Tibial nerve (tissue), 4 donors: ENCODE measurements around the gene EFCAB8. TPM values are rescaled to one million over a fixed set of nuclear protein-coding genes. Genes with fewer than 3 reads are reported as not detected.

Source experiments
- DNase-seq, 2 donors: peaks; one replicate each; pipeline ENCODE4 v3.0.0-alpha.2; 2019; ENCODE audit warnings: low spot score in 2 of 2
- H3K27ac ChIP-seq, 4 donors: fragments of 200-600 bp; sonication (generic) in 3 of 4; one replicate each; pipeline ENCODE4 v1.5.1; 2017 to 2019; ENCODE audit warnings: mild to moderate bottlenecking in 1 of 4
- H3K27me3 ChIP-seq, 2 donors: fragments of 200-600 bp; sonication (generic) in 1 of 2; one replicate each; pipeline versions ENCODE4 v1.5.1 to v1.6.0; 2017 to 2019
- H3K36me3 ChIP-seq, 3 donors: fragments of 200-600 bp; sonication (generic); one replicate each; pipeline ENCODE4 v1.5.1; 2018 to 2019
- H3K4me1 ChIP-seq, 4 donors: fragments of 200-600 bp; sonication (generic) in 3 of 4; one replicate each; pipeline ENCODE4 v1.5.1; 2017 to 2019
- H3K4me3 ChIP-seq, 4 donors: fragments of 200-600 bp; sonication (generic) in 3 of 4; one replicate each; pipeline ENCODE4 v1.5.1; 2017 to 2019; ENCODE audit warnings: mild to moderate bottlenecking in 1 of 4, moderate library complexity in 1 of 4
- H3K9me3 ChIP-seq, 4 donors: fragments of 200-600 bp; sonication (generic) in 3 of 4; one replicate each; pipeline ENCODE4 v1.5.1; 2017 to 2019
- EP300 ChIP-seq, 2 donors: sonication (generic); formaldehyde crosslinking; IDR thresholded peaks; one replicate each; pipeline ENCODE4 v1.6.1; 2017; ENCODE audit warnings: antibody characterized with exemption in 2 of 2, mild to moderate bottlenecking in 1 of 2
- POLR2A ChIP-seq, 2 donors: fragments of 450-650 bp; IDR thresholded peaks; one replicate each; pipeline ENCODE4 v1.6.1; 2017; ENCODE audit warnings: antibody characterized with exemption in 2 of 2, mild to moderate bottlenecking in 2 of 2, moderate library complexity in 2 of 2
- WGBS, 2 donors: methylation state at CpG; one replicate each; pipeline ENCODE4 v1.1.5; 2018; 5-methylcytosine and 5-hydroxymethylcytosine counted together
- total RNA-seq, 4 donors: library from RNA; depleted of rRNA; stranded (reverse); fragments of >200 nt; gene quantifications; one replicate each; pipeline ENCODE4 v1.1.0, GENCODE V29; 2016
- TF ChIP-seq, protein P1 (sequence below), 5 experiments: fragments of 200-600 bp in 3 of 5; fragments of 450-650 bp in 2 of 5; sonication (generic) in 3 of 5; IDR thresholded peaks; one replicate each; pipeline ENCODE4 v1.5.1; 2016 to 2019; ENCODE audit warnings: antibody characterized with exemption in 5 of 5, mild to moderate bottlenecking in 3 of 5, moderate library complexity in 2 of 5

The EFCAB8 gene
- total RNA-seq, 4 donors from 2014 or later, result 0.30 to 0.87 TPM; not detected in 2

DNA sequence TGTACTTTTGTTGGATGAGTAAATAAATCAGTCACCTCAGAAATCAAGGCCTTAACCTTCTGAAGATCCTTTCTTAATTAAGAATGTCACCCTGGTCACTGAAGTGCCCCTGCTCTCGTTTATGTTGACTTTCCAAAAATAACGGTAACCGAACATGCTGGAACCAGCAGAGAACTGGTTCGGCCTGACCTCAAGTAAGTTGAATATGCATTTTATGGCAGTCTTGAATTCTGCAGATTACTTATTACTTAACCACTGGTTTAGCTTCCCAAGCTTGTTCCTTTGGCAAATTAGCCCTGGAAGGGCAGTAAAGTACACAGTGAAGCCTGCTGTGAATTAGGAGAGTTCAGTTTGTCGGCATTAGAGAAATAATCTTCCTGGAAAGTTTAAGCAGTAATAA lies 26.7 kb upstream of the EFCAB8 start:
- Histone ChIP-seq H3K27ac (peak overlapping the region in 1 of 4 donors; percentile 30), H3K4me3 (no peak overlapping the region), H3K27me3 (no peaks in the 10 kb centered on the region), H3K4me1 (peaks cover 0 to 42% (median 17%) of the 10 kb centered on the region in 4 donors), H3K9me3 (no peaks in the 10 kb centered on the region), H3K36me3 (peaks cover 0 to 64% (median 0%) of the 10 kb centered on the region in 3 donors)
- DNase-seq, result no peak
- TF ChIP-seq POLR2A (IDR thresholded peaks at IDR 0.05), result no peak
- no peak for TF ChIP-seq EP300 (IDR thresholded peaks at IDR 0.05)
- TF ChIP-seq, protein P1, sequence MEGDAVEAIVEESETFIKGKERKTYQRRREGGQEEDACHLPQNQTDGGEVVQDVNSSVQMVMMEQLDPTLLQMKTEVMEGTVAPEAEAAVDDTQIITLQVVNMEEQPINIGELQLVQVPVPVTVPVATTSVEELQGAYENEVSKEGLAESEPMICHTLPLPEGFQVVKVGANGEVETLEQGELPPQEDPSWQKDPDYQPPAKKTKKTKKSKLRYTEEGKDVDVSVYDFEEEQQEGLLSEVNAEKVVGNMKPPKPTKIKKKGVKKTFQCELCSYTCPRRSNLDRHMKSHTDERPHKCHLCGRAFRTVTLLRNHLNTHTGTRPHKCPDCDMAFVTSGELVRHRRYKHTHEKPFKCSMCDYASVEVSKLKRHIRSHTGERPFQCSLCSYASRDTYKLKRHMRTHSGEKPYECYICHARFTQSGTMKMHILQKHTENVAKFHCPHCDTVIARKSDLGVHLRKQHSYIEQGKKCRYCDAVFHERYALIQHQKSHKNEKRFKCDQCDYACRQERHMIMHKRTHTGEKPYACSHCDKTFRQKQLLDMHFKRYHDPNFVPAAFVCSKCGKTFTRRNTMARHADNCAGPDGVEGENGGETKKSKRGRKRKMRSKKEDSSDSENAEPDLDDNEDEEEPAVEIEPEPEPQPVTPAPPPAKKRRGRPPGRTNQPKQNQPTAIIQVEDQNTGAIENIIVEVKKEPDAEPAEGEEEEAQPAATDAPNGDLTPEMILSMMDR (IDR thresholded peaks at IDR 0.05), result no peak
- 66 to 71% methylated on average over 5 of the region's 5 CpGs for WGBS, 2 donors

DNA sequence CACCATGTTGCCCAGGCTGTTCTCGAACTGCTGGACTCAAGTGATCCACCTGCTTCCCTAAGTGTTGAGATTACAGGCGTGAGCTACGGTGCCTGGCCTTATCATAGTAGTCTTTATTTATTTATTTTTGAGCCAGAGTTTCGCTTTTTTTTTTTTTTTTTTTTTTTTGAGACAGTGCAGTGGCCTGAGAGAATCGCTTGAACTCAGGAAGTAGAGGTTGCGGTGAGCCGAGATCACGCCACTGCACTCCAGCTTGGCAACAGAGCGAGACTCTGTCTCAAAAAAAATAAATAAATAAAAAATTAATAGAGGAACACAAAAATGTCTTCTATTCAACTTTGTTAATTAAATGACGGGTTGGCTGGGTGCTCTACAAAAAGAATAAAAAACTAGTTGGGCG lies 26.1 kb upstream of the EFCAB8 start:
- 71 to 76% methylated on average over 11 of the region's 11 CpGs for WGBS, 2 donors

DNA sequence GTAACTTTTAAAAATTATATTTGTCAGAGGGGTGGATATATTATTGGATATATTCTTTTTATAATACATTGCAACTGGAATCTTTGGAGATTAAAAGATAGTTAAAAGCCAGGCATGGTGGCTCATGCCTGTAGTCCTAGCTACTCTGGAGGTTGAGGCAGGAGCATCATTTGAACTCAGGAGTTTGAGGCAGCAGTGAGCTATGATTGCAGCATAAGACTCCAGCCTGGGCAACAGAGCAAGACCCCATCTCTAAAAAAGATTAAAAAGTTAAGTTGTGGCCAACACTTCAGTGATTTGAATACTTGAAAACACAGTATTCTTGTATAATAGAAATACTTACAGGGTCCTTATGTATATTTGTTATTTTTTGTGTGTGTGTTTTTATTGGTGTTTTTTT lies 23.8 kb upstream of the EFCAB8 start:
- DNase-seq, result no peak
- peaks cover 0 to 67% (median 12%) of the 10 kb centered on the region in 3 donors for H3K36me3 ChIP-seq
- H3K9me3 ChIP-seq, result no peaks in the 10 kb centered on the region
- no peaks in the 10 kb centered on the region for H3K27me3 ChIP-seq
- H3K4me1 ChIP-seq, result peaks cover 0 to 15% (median 2%) of the 10 kb centered on the region in 4 donors
- H3K27ac ChIP-seq, result no peak overlapping the region
- TF ChIP-seq, protein P1 (IDR thresholded peaks at IDR 0.05), result no peak
- TF ChIP-seq POLR2A (IDR thresholded peaks at IDR 0.05) (no peak), EP300 (IDR thresholded peaks at IDR 0.05) (no peak)
- no peak overlapping the region for H3K4me3 ChIP-seq

More for the DNA sequence above, 26.1 kb upstream of the EFCAB8 start:
- H3K27ac ChIP-seq, result peak overlapping the region in 1 of 4 donors; percentile 30
- H3K27me3 ChIP-seq, result no peaks in the 10 kb centered on the region
- DNase-seq, result no peak
- peaks cover 0 to 64% (median 0%) of the 10 kb centered on the region in 3 donors for H3K36me3 ChIP-seq
- no peaks in the 10 kb centered on the region for H3K9me3 ChIP-seq
- H3K4me1 ChIP-seq, result peaks cover 0 to 38% (median 17%) of the 10 kb centered on the region in 4 donors
- no peak for TF ChIP-seq EP300 (IDR thresholded peaks at IDR 0.05)
- TF ChIP-seq POLR2A (IDR thresholded peaks at IDR 0.05), result no peak
- TF ChIP-seq, protein P1 (IDR thresholded peaks at IDR 0.05), result no peak
- H3K4me3 ChIP-seq, result no peak overlapping the region

DNA sequence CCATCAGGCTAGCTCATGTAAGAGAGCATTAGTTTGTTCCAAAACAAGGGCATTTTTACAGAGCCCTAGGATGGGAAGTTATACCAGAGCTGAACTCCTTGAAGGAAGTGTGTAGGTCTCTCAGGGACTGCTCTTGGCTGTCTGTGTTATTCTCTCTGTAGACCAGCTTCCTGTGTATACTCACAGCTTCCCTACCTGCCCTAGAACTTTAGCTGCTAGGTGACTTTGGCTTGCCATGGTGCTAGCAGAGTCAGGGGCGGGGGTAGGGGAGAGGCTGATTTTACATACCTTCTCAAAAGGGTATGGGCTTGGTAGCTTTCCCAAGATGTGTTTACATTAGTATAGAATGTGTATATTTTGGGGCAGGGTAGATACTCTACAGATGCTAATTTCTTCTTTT lies 21.6 kb upstream of the EFCAB8 start:
- Histone ChIP-seq H3K27me3 (no peaks in the 10 kb centered on the region), H3K4me3 (no peak overlapping the region), H3K36me3 (peaks cover 0 to 76% (median 20%) of the 10 kb centered on the region in 3 donors), H3K27ac (no peak overlapping the region), H3K4me1 (peaks cover 0 to 7% (median 0%) of the 10 kb centered on the region in 4 donors), H3K9me3 (no peaks in the 10 kb centered on the region)
- 41 to 67% methylated on average over 1 of the region's 1 CpG for WGBS, 2 donors
- TF ChIP-seq, protein P1 (IDR thresholded peaks at IDR 0.05), result no peak
- TF ChIP-seq POLR2A (IDR thresholded peaks at IDR 0.05), result no peak
- TF ChIP-seq EP300 (IDR thresholded peaks at IDR 0.05), result no peak
- DNase-seq, result no peak

DNA sequence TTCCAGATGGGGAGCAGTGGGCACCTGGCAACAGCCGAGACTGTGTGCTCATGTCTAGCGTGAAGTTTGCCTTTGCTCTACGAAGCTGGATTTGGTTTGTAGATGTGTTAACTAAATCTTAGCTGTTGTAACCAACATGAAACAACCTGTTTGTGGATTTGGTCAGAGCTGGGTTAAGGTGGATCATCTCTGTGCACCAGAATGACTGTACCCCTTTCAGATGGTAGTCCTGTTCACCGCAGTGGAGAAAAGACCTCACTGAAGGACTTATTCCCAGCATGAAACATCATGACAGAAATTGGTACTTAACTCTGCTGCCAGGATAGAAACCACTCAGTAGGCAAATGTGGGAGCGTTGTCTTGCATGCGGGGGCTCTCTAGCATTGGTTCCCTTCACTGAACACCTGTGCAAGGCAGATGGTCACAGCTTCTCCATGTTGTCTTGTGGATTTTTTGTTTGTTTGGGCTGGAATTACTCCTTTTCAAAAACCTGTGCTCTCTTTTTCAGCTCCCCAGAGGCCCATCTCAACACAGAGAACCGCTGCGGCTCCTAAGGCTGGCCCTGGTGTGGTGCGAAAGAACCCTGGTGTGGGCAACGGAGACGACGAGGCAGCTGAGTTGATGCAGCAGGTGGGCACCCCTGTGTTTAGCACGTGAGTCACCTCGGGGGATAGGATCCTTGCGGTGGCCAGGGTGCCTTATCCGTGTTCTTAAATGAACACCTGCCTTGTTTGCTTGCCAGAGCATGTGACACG lies 19.3 kb upstream of the EFCAB8 start:
- no peaks in the 10 kb centered on the region for H3K4me1 ChIP-seq
- no peak for DNase-seq
- H3K36me3 ChIP-seq, result peaks cover 0 to 83% (median 20%) of the 10 kb centered on the region in 3 donors
- TF ChIP-seq EP300 (IDR thresholded peaks at IDR 0.05) (no peak), POLR2A (IDR thresholded peaks at IDR 0.05) (no peak)
- TF ChIP-seq, protein P1 (IDR thresholded peaks at IDR 0.05), result no peak
- no peaks in the 10 kb centered on the region for H3K27me3 ChIP-seq
- 91 to 95% methylated on average over 17 of the region's 17 CpGs for WGBS, 2 donors
- H3K9me3 ChIP-seq, result no peaks in the 10 kb centered on the region
- H3K27ac ChIP-seq, result no peak overlapping the region
- no peak overlapping the region for H3K4me3 ChIP-seq
